HG03469 (cell line): ENCODE measurements around the gene KRTAP10-4.

Source experiments
- ATAC-seq: cut with Tn5 transposase; IDR thresholded peaks from one replicate; pipeline ENCODE4 v1.9.1; 2021; ENCODE audit warnings: mild to moderate bottlenecking, moderate library complexity, moderate number of reproducible peaks; ENCODE audit not compliant: unreplicated experiment

KRTAP10-4 gene

DNA sequence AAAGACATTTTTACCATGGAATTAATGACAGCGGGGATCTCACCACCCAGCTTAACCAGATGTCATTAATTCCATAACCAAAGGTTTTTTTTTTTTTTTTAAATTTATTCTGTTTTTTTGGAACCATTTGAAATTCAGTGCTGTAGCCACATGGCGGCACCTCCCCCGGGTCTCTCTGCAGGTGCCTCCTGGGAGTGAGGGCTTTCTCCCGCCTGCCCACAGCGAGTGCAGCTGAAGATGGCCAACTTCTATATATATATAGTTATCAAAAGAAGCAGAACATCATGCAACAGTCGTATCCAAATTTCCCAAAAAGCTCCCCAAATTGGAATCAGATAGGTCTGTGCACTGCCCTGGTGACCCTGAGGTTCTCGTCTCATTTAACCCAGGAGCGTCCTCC lies 41.9 kb downstream of the KRTAP10-4 start:
- ATAC-seq = no peak

DNA sequence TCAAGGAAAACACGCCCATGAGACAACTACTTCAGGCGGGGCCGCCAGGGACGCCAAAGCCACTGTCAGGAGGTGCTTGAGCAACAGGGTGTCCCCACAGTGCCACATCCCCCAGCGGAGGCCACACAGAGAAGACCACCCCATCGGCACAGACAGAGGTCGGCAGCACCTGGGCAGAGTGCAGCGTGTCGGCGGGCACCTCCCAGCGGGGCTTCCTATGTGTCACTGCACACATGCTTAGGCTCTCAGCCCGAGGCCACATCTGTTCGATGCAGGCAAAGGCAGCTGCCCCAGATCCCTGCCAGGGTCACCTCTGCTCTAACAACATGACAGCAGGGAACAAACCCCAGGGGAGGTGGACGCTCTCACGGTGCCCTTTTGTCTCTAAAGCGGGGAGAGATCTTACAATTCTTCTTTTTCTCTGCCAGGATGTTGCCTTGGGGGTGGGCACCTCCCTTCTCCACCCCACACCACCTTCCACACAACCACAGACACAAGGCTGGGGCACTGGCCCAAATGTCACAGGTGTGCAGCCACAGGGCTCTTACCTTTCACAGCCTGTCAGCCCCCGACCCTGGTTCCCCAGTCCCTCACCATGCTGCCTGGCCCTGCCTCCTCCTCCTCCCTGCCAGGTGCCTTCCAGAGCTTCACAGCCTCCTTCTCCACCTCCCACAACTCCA lies 42.5 kb downstream of the KRTAP10-4 start:
- ATAC-seq = no peak

DNA sequence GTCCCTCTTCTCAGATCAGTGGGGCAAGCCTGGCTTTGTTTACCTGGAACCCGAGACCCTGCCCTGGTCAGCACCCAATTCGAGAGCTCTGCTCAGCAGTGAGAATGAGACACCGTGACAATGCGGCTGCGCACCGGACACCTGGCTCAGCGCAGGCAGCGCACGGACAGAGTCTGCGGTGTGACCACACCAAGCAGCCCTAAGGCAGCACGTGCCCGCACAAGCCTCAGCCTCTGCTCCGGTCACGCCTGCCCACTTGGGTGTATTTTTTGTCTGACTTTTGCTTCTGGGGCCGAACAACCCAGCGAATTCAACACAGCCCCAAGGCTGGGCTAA lies 43.0 kb downstream of the KRTAP10-4 start:
- ATAC-seq = no peak

- ATAC-seq = no peak
Measured at GRCh38 chr21:44617071-44617501, 43.6 kb downstream of the KRTAP10-4 start.

- no peak for ATAC-seq
Measured at GRCh38 chr21:44618504-44618903, 45.0 kb downstream of the KRTAP10-4 start.

DNA sequence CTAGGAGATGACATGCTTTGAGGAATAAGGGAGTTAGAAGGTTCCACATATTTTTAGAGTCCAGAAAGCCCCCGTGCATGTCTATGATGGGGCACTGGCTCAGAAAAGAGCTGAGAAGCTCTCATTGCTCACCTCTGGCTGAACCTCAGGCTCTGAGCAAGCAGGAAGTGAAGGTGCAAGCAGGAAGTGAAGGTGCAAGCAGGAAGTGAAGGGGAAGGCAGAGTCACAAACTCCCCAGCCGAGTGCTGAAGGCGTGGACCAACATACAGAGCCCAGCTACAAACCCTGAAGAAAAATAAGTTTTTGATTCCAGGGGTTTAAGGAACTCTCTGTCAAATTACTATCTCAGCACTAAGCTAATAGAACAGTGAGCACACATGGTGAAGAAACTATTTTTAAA lies 45.4 kb downstream of the KRTAP10-4 start:
- no peak for ATAC-seq

GRCh38 chr21:44619886-44620285 lies 46.4 kb downstream of the KRTAP10-4 start:
- ATAC-seq = no peak

DNA sequence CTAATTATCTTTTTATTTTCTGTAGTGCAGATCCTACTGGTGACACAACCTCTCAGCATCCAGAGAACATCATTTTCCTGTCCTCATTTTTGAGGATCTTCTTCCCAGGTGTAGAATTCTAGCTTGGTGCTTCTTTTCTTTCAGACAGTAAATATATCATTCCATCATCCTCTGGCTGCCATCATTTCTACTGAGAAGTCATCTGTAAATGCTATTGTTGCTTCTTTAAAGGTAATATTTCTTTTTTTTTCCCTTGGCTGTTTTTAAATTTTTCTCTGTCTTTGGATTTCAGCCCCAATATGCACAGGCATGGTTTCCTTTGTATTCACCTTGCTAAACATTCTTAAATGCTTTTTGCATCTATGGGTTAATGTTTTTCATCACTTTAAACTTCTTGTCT lies 50.0 kb downstream of the KRTAP10-4 start:
- no peak for ATAC-seq
